H1 (cell line): Measurements from ENCODE around the gene IFNL4. TPM values are rescaled to one million over a fixed set of nuclear protein-coding genes. Genes with fewer than 3 reads are reported as not detected.

Experiments used
- CTCF ChIA-PET: fragments of 300-600 bp; sonication (Branson Sonifier 250); formaldehyde crosslinking; loops from one replicate; lab custom pipeline; 2021; ENCODE audit not compliant: partially characterized antibody; lab: Charles Lee
- POLR2A ChIA-PET: fragments of 300-600 bp; sonication (Branson Sonifier 250); formaldehyde crosslinking; loops from one replicate; lab custom pipeline; 2021; ENCODE audit warnings: inconsistent platforms; ENCODE audit not compliant: partially characterized antibody; lab: Charles Lee
- DNase-seq, 2 experiments: peaks; one replicate each; pipeline versions ENCODE4 v3.0.0 to v3.0.0-alpha.2; 2010 to 2022; ENCODE audit warnings: low spot score in 2 of 2, low read depth in 1 of 2, mixed read lengths in 1 of 2
- FAIRE-seq: peaks from 2 replicates; lab custom pipeline; 2011; peaks lifted over from hg19 to GRCh38; lab: Jason Lieb, UNC
- H2AFZ ChIP-seq: 2 replicates; pipeline ENCODE4 v1.8.1; 2012; ENCODE audit warnings: low read length, inconsistent platforms
- H2AK5ac ChIP-seq: 2 replicates; pipeline ENCODE4 v1.6.1; 2013; ENCODE audit warnings: low read depth, low read length
- H2BK120ac ChIP-seq: replicated peaks from 2 replicates; pipeline ENCODE3; 2013; ENCODE audit warnings: low read depth, low read length, inconsistent platforms
- H2BK12ac ChIP-seq: 2 replicates; pipeline ENCODE4 v1.6.1; 2013; ENCODE audit warnings: low read depth, low read length
- H2BK15ac ChIP-seq: 2 replicates; pipeline ENCODE4 v1.6.1; 2013; ENCODE audit warnings: low read length
- H2BK20ac ChIP-seq: 2 replicates; pipeline ENCODE4 v1.6.1; 2013; ENCODE audit warnings: low read length
- H2BK5ac ChIP-seq: 2 replicates; pipeline ENCODE4 v1.6.1; 2013; ENCODE audit warnings: low read depth, low read length
- H3K14ac ChIP-seq: 2 replicates; pipeline ENCODE4 v1.6.1; 2013; ENCODE audit warnings: inconsistent platforms; ENCODE audit not compliant: insufficient read length
- H3K18ac ChIP-seq: 2 replicates; pipeline ENCODE4 v1.6.1; 2013; ENCODE audit warnings: low read length; ENCODE audit errors: extremely low read depth
- H3K23ac ChIP-seq: 2 replicates; pipeline ENCODE4 v1.6.1; 2013; ENCODE audit warnings: inconsistent platforms; ENCODE audit not compliant: insufficient read length
- H3K23me2 ChIP-seq: 2 replicates; pipeline ENCODE4 v1.6.1; 2013; ENCODE audit warnings: low read depth, low read length
- H3K27ac ChIP-seq: 2 replicates; pipeline ENCODE4 v1.6.1; 2011; ENCODE audit warnings: low read depth, low read length, inconsistent platforms
- H3K27me3 ChIP-seq, 4 experiments: replicated peaks in 1 of 4; 1 replicate in 1 of 4; 2 replicates in 3 of 4; pipeline versions ENCODE4 v1.6.1 to v1.8.1; 2011 to 2013; ENCODE audit warnings: low read length in 3 of 4, mild to moderate bottlenecking in 3 of 4, inconsistent platforms in 2 of 4, mixed read lengths in 2 of 4, moderate library complexity in 1 of 4; ENCODE audit not compliant: control insufficient read depth in 3 of 4, insufficient read depth in 3 of 4; ENCODE audit errors: extremely low read depth in 1 of 4
- H3K36me3 ChIP-seq, 4 experiments: 2 replicates each; pipeline versions ENCODE4 v1.6.1 to v1.8.1; 2011 to 2013; ENCODE audit warnings: mild to moderate bottlenecking in 4 of 4, low read length in 3 of 4, moderate library complexity in 2 of 4, control low read depth in 1 of 4, inconsistent platforms in 1 of 4; ENCODE audit not compliant: insufficient read depth in 4 of 4, control insufficient read depth in 2 of 4
- H3K4ac ChIP-seq: replicated peaks from 2 replicates; pipeline ENCODE3; 2013; ENCODE audit warnings: low read length, low read depth, mixed read lengths, inconsistent platforms; ENCODE audit not compliant: insufficient read length
- H3K4me1 ChIP-seq, 4 experiments: replicated peaks in 1 of 4; 1 replicate in 1 of 4; 2 replicates in 3 of 4; pipeline versions ENCODE4 v1.6.1 to v1.8.1; 2011 to 2013; ENCODE audit warnings: low read length in 3 of 4, inconsistent platforms in 2 of 4, mixed read lengths in 1 of 4; ENCODE audit not compliant: insufficient read depth in 4 of 4, control insufficient read depth in 3 of 4
- H3K4me2 ChIP-seq, 2 experiments: 2 replicates each; pipeline versions ENCODE4 v1.6.1 to v1.8.1; 2011 to 2013; ENCODE audit warnings: low read depth in 2 of 2, low read length in 2 of 2, control low read depth in 1 of 2, inconsistent platforms in 1 of 2, mild to moderate bottlenecking in 1 of 2; ENCODE audit not compliant: insufficient read depth in 1 of 2
- H3K4me3 ChIP-seq, 4 experiments: fragments of 200-600, 300-600 bp in 1 of 4; sonication (generic), shearing (Covaris generic), sonication (Bioruptor Twin) in 1 of 4; 2 replicates each; pipeline versions ENCODE4 v1.5.1 to v1.8.1; 2011 to 2016; ENCODE audit warnings: low read length in 4 of 4, low read depth in 3 of 4, control low read depth in 2 of 4, inconsistent platforms in 2 of 4, mild to moderate bottlenecking in 2 of 4, mixed read lengths in 1 of 4, moderate library complexity in 1 of 4; ENCODE audit not compliant: insufficient read depth in 2 of 4; ENCODE audit errors: extremely low read depth in 1 of 4
- H3K56ac ChIP-seq: replicated peaks from 2 replicates; pipeline ENCODE3; 2013; ENCODE audit warnings: low read depth, mild to moderate bottlenecking, mixed read lengths, low read length, inconsistent platforms; ENCODE audit not compliant: insufficient read length
- H3K79me1 ChIP-seq: 2 replicates; pipeline ENCODE4 v1.6.1; 2013; ENCODE audit warnings: low read depth, low read length, control low read depth
- H3K79me2 ChIP-seq, 2 experiments: 2 replicates each; pipeline versions ENCODE4 v1.6.1 to v1.8.1; 2012 to 2013; ENCODE audit warnings: low read length in 2 of 2, mild to moderate bottlenecking in 2 of 2, inconsistent platforms in 1 of 2; ENCODE audit not compliant: insufficient read depth in 2 of 2, control insufficient read depth in 1 of 2
- H3K9ac ChIP-seq, 4 experiments: replicated peaks in 1 of 4; 1 replicate in 1 of 4; 2 replicates in 3 of 4; pipeline versions ENCODE4 v1.6.1 to v1.8.1; 2011 to 2013; ENCODE audit warnings: low read depth in 3 of 4, low read length in 3 of 4, control low read depth in 2 of 4, mild to moderate bottlenecking in 2 of 4, moderate library complexity in 2 of 4, inconsistent platforms in 1 of 4; ENCODE audit errors: extremely low read depth in 1 of 4
- H3K9me3 ChIP-seq, 2 experiments: 2 replicates each; pipeline versions ENCODE4 v1.6.1 to v1.8.1; 2012 to 2013; ENCODE audit warnings: mild to moderate bottlenecking in 2 of 2, moderate library complexity in 2 of 2, control low read depth in 1 of 2, inconsistent platforms in 1 of 2, low read depth in 1 of 2, low read length in 1 of 2, mixed read lengths in 1 of 2; ENCODE audit not compliant: insufficient read depth in 2 of 2
- H4K20me1 ChIP-seq, 2 experiments: replicated peaks in 1 of 2; 2 replicates each; pipeline versions ENCODE3 to v1.8.1; 2011 to 2013; ENCODE audit warnings: inconsistent platforms in 2 of 2, low read length in 2 of 2, mild to moderate bottlenecking in 1 of 2; ENCODE audit not compliant: insufficient read depth in 2 of 2, control insufficient read depth in 1 of 2
- H4K5ac ChIP-seq: 2 replicates; pipeline ENCODE4 v1.6.1; 2013; ENCODE audit warnings: low read length, low read depth, mixed read lengths, inconsistent platforms; ENCODE audit not compliant: insufficient read length
- H4K8ac ChIP-seq: 2 replicates; pipeline ENCODE4 v1.8.0; 2013; ENCODE audit warnings: mild to moderate bottlenecking, moderate library complexity, low read length, inconsistent platforms; ENCODE audit not compliant: insufficient read depth; ENCODE audit errors: extremely low read depth
- H4K91ac ChIP-seq: replicated peaks from 2 replicates; pipeline ENCODE3; 2013; ENCODE audit warnings: low read length, mixed read lengths, inconsistent platforms; ENCODE audit not compliant: insufficient read length
- CTBP2 ChIP-seq: IDR thresholded peaks from 2 replicates; pipeline ENCODE4 v1.7.0; 2011; ENCODE audit warnings: borderline replicate concordance, mild to moderate bottlenecking, moderate library complexity, mixed read lengths, low read length; ENCODE audit not compliant: insufficient read depth, insufficient read length
- FOSL1 ChIP-seq: IDR thresholded peaks from 2 replicates; pipeline ENCODE4 v1.6.1; 2011; ENCODE audit warnings: mild to moderate bottlenecking, low read depth, low read length, moderate library complexity; ENCODE audit not compliant: insufficient read depth
- GABPA ChIP-seq: IDR thresholded peaks from 2 replicates; pipeline ENCODE4 v1.6.1; 2011; ENCODE audit warnings: mild to moderate bottlenecking, low read length, moderate library complexity, borderline replicate concordance; ENCODE audit not compliant: insufficient read depth
- RFX5 ChIP-seq: IDR thresholded peaks from 2 replicates; pipeline ENCODE4 v1.6.1; 2011; ENCODE audit warnings: low read depth, low read length, improper control_type of control experiment, borderline replicate concordance
- SP4 ChIP-seq: IDR thresholded peaks from 2 replicates; pipeline ENCODE4 v1.6.1; 2012; ENCODE audit warnings: low read length, inconsistent platforms
- WGBS, 2 experiments: shearing (Covaris generic) in 1 of 2; methylation state at CpG; one replicate each; pipeline versions ENCODE4 v1.1.6 to v1.1.7; 2013 to 2015; ENCODE audit warnings: low lambda C conversion rate in 2 of 2, mixed read lengths in 2 of 2, inconsistent platforms in 1 of 2, low coverage in 1 of 2, missing lambda C conversion rate in 1 of 2; ENCODE audit not compliant: insufficient replicate concordance in 2 of 2, insufficient coverage in 1 of 2, insufficient read length in 1 of 2; ENCODE audit errors: extremely low coverage in 1 of 2, missing lambda C conversion rate in 1 of 2; 5-methylcytosine and 5-hydroxymethylcytosine counted together
- polyA plus RNA-seq, 7 experiments: library from polyadenylated mRNA; depleted of rRNA in 3 of 7; stranded (reverse) in 5 of 7; unstranded in 2 of 7; fragments of >200 nt in 5 of 7; fragments of 200-250 nt in 2 of 7; gene quantifications; 1 replicate in 5 of 7; 2 replicates in 1 of 7; 4 replicates in 1 of 7; pipeline versions ENCODE4 v1.2.1 to v1.2.3, GENCODE V29; 2011 to 2013; ENCODE audit warnings: missing spikeins in 2 of 7, mixed read lengths in 2 of 7
- total RNA-seq: library from RNA; stranded (reverse); fragmentation: NEBNext Ultra II Directional; extraction: Animal tissue kit (Norgen Biotek cat#: 25700); gene quantifications from 2 replicates; pipeline ENCODE4 v1.2.1, GENCODE V29; 2021

Gene IFNL4
- total and polyA plus RNA-seq, 2 of the 8 experiments (the other 6 are each of a cell fraction or from before 2014, with no cell fraction given) = not detected

DNA sequence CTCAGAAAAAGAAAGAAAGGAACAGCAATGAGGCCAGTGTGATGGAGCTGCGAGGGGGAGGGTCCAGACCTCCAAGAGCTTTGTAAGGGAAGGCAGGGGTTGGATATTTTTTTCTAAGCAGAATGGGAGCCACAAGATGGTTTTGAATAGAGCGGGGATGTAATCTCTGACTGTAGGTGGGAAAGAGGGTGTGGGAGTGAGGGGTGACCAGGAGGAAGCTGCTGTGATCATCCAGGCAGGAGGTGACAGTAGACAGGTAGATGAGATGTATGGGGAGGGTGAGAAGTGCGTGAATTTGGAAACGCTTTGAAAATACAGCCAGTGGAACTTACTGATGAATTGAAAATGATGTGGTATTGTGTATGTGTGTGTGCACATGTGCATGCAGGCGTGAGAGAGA, 26.9 kb upstream of the IFNL4 start:
- Histone ChIP-seq H2BK20ac (no peak overlapping the region), H3K56ac (no peak overlapping the region), H3K18ac (no peak overlapping the region), H4K91ac (no peak overlapping the region), H3K4ac (no peak overlapping the region), H3K79me1 (no peaks in the 10 kb centered on the region), H2AFZ (no peak overlapping the region), H4K8ac (no peak overlapping the region), H2BK5ac (no peak overlapping the region), H3K4me3 (no peak overlapping the region), H3K27me3 (peaks cover 0 to 4% (median 0%) of the 10 kb centered on the region in 4 experiments; a peak in 2 of 7 replicates), H2BK120ac (no peak overlapping the region), H4K20me1 (no peaks in the 10 kb centered on the region), H2BK15ac (no peak overlapping the region), H3K9ac (no peak overlapping the region), H3K23ac (no peak overlapping the region), H3K4me1 (no peaks in the 10 kb centered on the region), H3K36me3 (no peaks in the 10 kb centered on the region), H2BK12ac (no peak overlapping the region), H3K23me2 (no peaks in the 10 kb centered on the region; the same call in 1 of the 2 replicates), H3K14ac (no peak overlapping the region), H3K4me2 (no peak overlapping the region), H4K5ac (no peak overlapping the region), H3K27ac (no peak overlapping the region), H2AK5ac (no peak overlapping the region), H3K79me2 (no peaks in the 10 kb centered on the region), H3K9me3 (no peaks in the 10 kb centered on the region)
- ChIA-PET CTCF (interaction anchor here (1.0 to 1.1 kb wide), 3 partner anchors 51 to 153 kb away, joined by 3 read pairs; no protein-coding TSS in a partner anchor), POLR2A (interaction anchor here (1.2 kb wide), 2 partner anchors 11 to 30 kb away, joined by 3 read pairs; no protein-coding TSS in a partner anchor)
- FAIRE-seq = no peak
- WGBS, 2 experiments = 82% methylated on average over 5 of the region's 5 CpGs; no CpG with 5 or more reads in 1 of the 2 experiments
- no peak for DNase-seq
- no peak for TF ChIP-seq GABPA
- TF ChIP-seq CTBP2 = no peak
- no peak for TF ChIP-seq RFX5
- no peak for TF ChIP-seq SP4
- no peak for TF ChIP-seq FOSL1
